Stimulated activated CD4-positive, alpha-beta T cell treated with anti-CD3 and anti-CD28 coated beads, TNF-alpha, amount 100 ng/mL, for 24 hours (primary cell): Measurements from ENCODE around the gene CACNG7.

Experiments used
- DNase-seq, 3 experiments: peaks; one replicate each; pipeline ENCODE4 v3.0.0-alpha.2; 2020; ENCODE audit warnings: low read depth in 3 of 3

Gene CACNG7

GRCh38 chr19:53879140-53880081 is 29.7 kb upstream of the CACNG7 start:
- peak; percentile 67 to 81 (median 67) for DNase-seq

- DNase-seq = no peak
These were observed 28.2 kb upstream of the CACNG7 start for GRCh38 chr19:53880711-53881481.

GRCh38 chr19:53881482-53882390 is 27.3 kb upstream of the CACNG7 start, which contains the start of gene PRKCG:
Gene PRKCG, plus strand, starts transcription at chr19:53882197. Its CDS starts 298 bp downstream, at chr19:53882495.
- DNase-seq = no peak

GRCh38 chr19:53882391-53883050 is 26.6 kb upstream of the CACNG7 start:
- DNase-seq = no peak

- DNase-seq = no peak
These were observed 25.8 kb upstream of the CACNG7 start for GRCh38 chr19:53883231-53883661.

GRCh38 chr19:53883741-53884140 is 25.3 kb upstream of the CACNG7 start:
- DNase-seq = no peak

GRCh38 chr19:53884256-53884655 is 24.8 kb upstream of the CACNG7 start:
- DNase-seq = no peak

GRCh38 chr19:53885036-53885435 is 24.0 kb upstream of the CACNG7 start:
- DNase-seq = no peak

- no peak for DNase-seq
These were observed 16.6 kb upstream of the CACNG7 start for GRCh38 chr19:53892301-53892980.

- DNase-seq = no peak
These were observed 16.1 kb upstream of the CACNG7 start for GRCh38 chr19:53892981-53893325.

- DNase-seq = no peak
These were observed 14.4 kb upstream of the CACNG7 start for GRCh38 chr19:53894707-53895106.

- no peak for DNase-seq
These were observed 12.4 kb upstream of the CACNG7 start for GRCh38 chr19:53896682-53897081.

GRCh38 chr19:53897459-53897858 is 11.6 kb upstream of the CACNG7 start:
- DNase-seq = no peak

GRCh38 chr19:53898166-53898565 is 10.9 kb upstream of the CACNG7 start:
- DNase-seq = no peak

- no peak for DNase-seq
These were observed 10.3 kb upstream of the CACNG7 start for GRCh38 chr19:53898636-53899341.

- DNase-seq = no peak
These were observed 8.8 kb upstream of the CACNG7 start for GRCh38 chr19:53900191-53900860.

GRCh38 chr19:53903055-53903680 is 5.9 kb upstream of the CACNG7 start:
- no peak for DNase-seq

GRCh38 chr19:53904909-53905308 is 4.2 kb upstream of the CACNG7 start:
- DNase-seq = no peak

GRCh38 chr19:53905787-53906186 is 3.3 kb upstream of the CACNG7 start:
- DNase-seq = no peak
